ENCODE data around the gene ARHGAP44. TPM values are rescaled to one million over a fixed set of nuclear protein-coding genes. Genes with fewer than 3 reads are reported as not detected.

The ARHGAP44 gene
- total and polyA plus RNA-seq, 2 of the 4 experiments (the other 2 are of a cell fraction): 0.54 to 1.0 TPM

DNA sequence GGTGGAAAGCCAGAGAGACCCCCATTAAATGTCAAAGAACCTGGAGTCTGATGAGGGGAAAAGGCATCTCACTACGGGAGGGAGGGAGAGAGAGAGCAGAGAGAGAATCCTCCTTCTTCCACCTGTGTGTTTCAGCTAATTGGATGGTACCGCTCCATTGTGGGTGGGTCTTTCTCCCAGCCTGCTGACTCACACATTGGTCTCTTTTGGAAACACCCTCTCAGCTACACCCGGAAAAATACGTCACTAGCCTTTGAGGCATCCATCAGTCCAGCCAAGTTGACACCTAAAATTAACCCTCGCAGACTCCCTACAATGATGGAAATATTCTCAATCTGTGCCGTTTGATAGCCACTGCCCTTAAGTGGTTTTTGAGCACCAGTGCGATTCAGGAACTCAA lies 128.1 kb downstream of the ARHGAP44 start:
- Histone ChIP-seq H3K9me1 (ENCODE audit: insufficient read depth, low read length) (no peaks in the 10 kb centered on the region), H3K56ac (ENCODE audit: extremely low read depth, insufficient read depth, low read length) (no peak overlapping the region), H3K27ac (ENCODE audit: insufficient read depth, low read length) (no peak overlapping the region), H3K4me3 (ENCODE audit: insufficient read depth, low read depth, low read length) (no peak overlapping the region), H3K4me1 (ENCODE audit: control insufficient read depth, insufficient read depth, low read length) (no peaks in the 10 kb centered on the region), H2BK20ac (ENCODE audit: low read depth, low read length) (no peak overlapping the region), H3K4ac (ENCODE audit: low read depth, low read length) (no peak overlapping the region), H3K79me1 (ENCODE audit: low read depth in 1 of 2, low read length in 2 of 2) (no peaks in the 10 kb centered on the region), H4K5ac (ENCODE audit: low read depth, low read length) (no peak overlapping the region), H2BK5ac (ENCODE audit: low read depth, low read length, poor library complexity, severe bottlenecking) (no peak overlapping the region), H3K36me3 (ENCODE audit: control insufficient read depth, insufficient read depth, low read length) (no peaks in the 10 kb centered on the region), H3K4me2 (ENCODE audit: low read depth, low read length) (no peak overlapping the region), H4K20me1 (ENCODE audit: insufficient read depth, low read length) (no peaks in the 10 kb centered on the region), H2BK120ac (ENCODE audit: low read depth, low read length) (no peak overlapping the region), H2AFZ (replicated peaks; ENCODE audit: low read length, poor library complexity) (no peak overlapping the region), H3K9me3 (ENCODE audit: control insufficient read depth, insufficient read depth, low read length) (no peaks in the 10 kb centered on the region), H2BK15ac (ENCODE audit: low read depth, low read length) (no peak overlapping the region), H2AK5ac (ENCODE audit: low read depth, low read length) (no peak overlapping the region), H4K91ac (ENCODE audit: insufficient read depth, low read depth, low read length) (no peak overlapping the region), H3K27me3 (ENCODE audit: control insufficient read depth, insufficient read depth, low read length) (no peaks in the 10 kb centered on the region), H3K23ac (ENCODE audit: low read depth, low read length) (no peak overlapping the region), H4K8ac (ENCODE audit: low read depth in 2 of 2, low read length in 2 of 2) (no peak overlapping the region), H3K9ac (ENCODE audit: low read depth, low read length) (no peak overlapping the region), H3K14ac (replicated peaks; ENCODE audit: low read depth, low read length) (no peak overlapping the region), H2AK9ac (replicated peaks; ENCODE audit: low read depth, low read length, poor library complexity) (no peak overlapping the region), H3K18ac (ENCODE audit: low read depth, low read length) (no peak overlapping the region)
- ATAC-seq (ENCODE audit: low read depth) (no peak), DNase-seq (no peak)
- ChIA-PET POLR2A (ENCODE audit: unreplicated experiment) (no interaction called here), CTCF (no interaction called here)
- BruUV-seq (replicated peaks): no TSS peak
- WGBS, 2 experiments (ENCODE audit: extremely low coverage in 2 of 2, insufficient read length in 1 of 2): 93% methylated on average over 3 of the region's 7 CpGs; no CpG with 5 or more reads in 1 of the 2 experiments
- in situ Hi-C loops (cut with MboI; ENCODE audit: low sequenced_read_pairs) (loop anchor here (25.0 kb wide), 1 partner anchor 105 kb away; no protein-coding TSS in a partner anchor), intact Hi-C loops (cut with micrococcal nuclease) (no loop called here), dilution Hi-C loops (cut with HindIII; ENCODE audit: low sequenced_read_pairs, unreplicated experiment) (no loop called here)
- TF ChIP-seq SMC3 (IDR thresholded peaks at IDR 0.05; ENCODE audit: low read depth, low read length) (no peak), RFX5 (IDR thresholded peaks at IDR 0.05; ENCODE audit: low read depth, low read length) (no peak), RAD21 (IDR thresholded peaks at IDR 0.05; ENCODE audit: low read length) (no peak), MAZ (IDR thresholded peaks at IDR 0.05; ENCODE audit: borderline replicate concordance, low read depth, low read length) (no peak), MAFK (IDR thresholded peaks at IDR 0.05; ENCODE audit: low read depth, low read length) (no peak), MXI1 (IDR thresholded peaks at IDR 0.05; ENCODE audit: borderline replicate concordance, low read depth, low read length) (no peak), RCOR1 (IDR thresholded peaks at IDR 0.05; ENCODE audit: insufficient replicate concordance, low read length) (no peak)
- TF ChIP-seq, protein P1, sequence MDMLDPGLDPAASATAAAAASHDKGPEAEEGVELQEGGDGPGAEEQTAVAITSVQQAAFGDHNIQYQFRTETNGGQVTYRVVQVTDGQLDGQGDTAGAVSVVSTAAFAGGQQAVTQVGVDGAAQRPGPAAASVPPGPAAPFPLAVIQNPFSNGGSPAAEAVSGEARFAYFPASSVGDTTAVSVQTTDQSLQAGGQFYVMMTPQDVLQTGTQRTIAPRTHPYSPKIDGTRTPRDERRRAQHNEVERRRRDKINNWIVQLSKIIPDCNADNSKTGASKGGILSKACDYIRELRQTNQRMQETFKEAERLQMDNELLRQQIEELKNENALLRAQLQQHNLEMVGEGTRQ (IDR thresholded peaks at IDR 0.05; ENCODE audit: low read depth, low read length): no peak

Measured in IMR-90 (cell line).